DND-41 (cell line): Measurements from ENCODE around the gene HEPN1.

Experiments
- ATAC-seq: fragments of 200-7000 bp; cut with Tn5 transposase; 3 replicates; pipeline ENCODE4 v1.9.1; 2021; ENCODE audit warnings: low read depth; ENCODE audit not compliant: insufficient read depth
- DNase-seq: peaks from one replicate; pipeline ENCODE4 v3.0.0-alpha.2; 2020
- H2AFZ ChIP-seq: 2 replicates; pipeline ENCODE4 v1.6.0; 2012; ENCODE audit warnings: low read depth, low read length
- H3K27ac ChIP-seq: 2 replicates; pipeline ENCODE4 v1.5.1; 2012; ENCODE audit warnings: low read length, inconsistent platforms
- H3K27me3 ChIP-seq: fragments of 200-600 bp; sonication (generic); 2 replicates; pipeline ENCODE4 v1.6.0; 2012; ENCODE audit warnings: low read length, mild to moderate bottlenecking, inconsistent platforms; ENCODE audit not compliant: insufficient read depth, poor library complexity
- H3K36me3 ChIP-seq: 2 replicates; pipeline ENCODE4 v1.5.1; 2012; ENCODE audit warnings: low read length, inconsistent platforms; ENCODE audit not compliant: insufficient read depth
- H3K4me1 ChIP-seq: 2 replicates; pipeline ENCODE4 v1.5.1; 2012; ENCODE audit warnings: mild to moderate bottlenecking, low read length; ENCODE audit not compliant: insufficient read depth
- H3K4me2 ChIP-seq: 2 replicates; pipeline ENCODE4 v1.6.0; 2012; ENCODE audit warnings: mild to moderate bottlenecking, moderate library complexity, low read length, inconsistent platforms; ENCODE audit not compliant: insufficient read depth
- H3K4me3 ChIP-seq, 2 experiments: fragments of 200-600 bp in 1 of 2; shearing (Covaris generic) in 1 of 2; 2 replicates each; pipeline ENCODE4 v1.5.1; 2012 to 2016; ENCODE audit warnings: inconsistent platforms in 2 of 2, low read length in 2 of 2, mild to moderate bottlenecking in 2 of 2, low read depth in 1 of 2, moderate library complexity in 1 of 2
- H3K79me2 ChIP-seq: 2 replicates; pipeline ENCODE4 v1.6.0; 2012; ENCODE audit warnings: low read length, inconsistent platforms; ENCODE audit not compliant: insufficient read depth
- H3K9ac ChIP-seq: 2 replicates; pipeline ENCODE4 v1.6.0; 2012; ENCODE audit warnings: low read depth, mild to moderate bottlenecking, inconsistent platforms, low read length, moderate library complexity
- H3K9me3 ChIP-seq: 2 replicates; pipeline ENCODE4 v1.5.1; 2012; ENCODE audit warnings: low read length, moderate library complexity, mild to moderate bottlenecking, inconsistent platforms; ENCODE audit not compliant: insufficient read depth, severe bottlenecking
- H4K20me1 ChIP-seq: 2 replicates; pipeline ENCODE4 v1.6.0; 2012; ENCODE audit warnings: low read length; ENCODE audit not compliant: insufficient read depth
- CTCF ChIP-seq: IDR thresholded peaks from 2 replicates; pipeline ENCODE4 v1.5.1; 2012; ENCODE audit warnings: borderline replicate concordance, low read length, moderate library complexity, mild to moderate bottlenecking; ENCODE audit not compliant: poor library complexity, severe bottlenecking; ENCODE audit errors: extremely low read depth
- EZH2 ChIP-seq: IDR thresholded peaks from 3 replicates; pipeline ENCODE4 v1.6.1; 2012; ENCODE audit warnings: borderline replicate concordance, low read depth, mild to moderate bottlenecking, moderate library complexity, low read length, inconsistent platforms; ENCODE audit not compliant: severe bottlenecking

Gene HEPN1

GRCh38 chr11:124887667-124888013 lies 31.4 kb upstream of the HEPN1 start:
- TF ChIP-seq EZH2 (no peak), CTCF (no peak)
- H2AFZ ChIP-seq = no peak overlapping the region
- H3K27ac ChIP-seq = no peak overlapping the region
- no peak overlapping the region for H3K4me3 ChIP-seq
- H4K20me1 ChIP-seq = no peaks in the 10 kb centered on the region
- no peaks in the 10 kb centered on the region for H3K79me2 ChIP-seq
- no peaks in the 10 kb centered on the region for H3K36me3 ChIP-seq
- no peak overlapping the region for H3K9ac ChIP-seq
- ATAC-seq = no peak
- no peak overlapping the region for H3K4me2 ChIP-seq
- peaks cover 7% of the 10 kb centered on the region for H3K27me3 ChIP-seq
- no peaks in the 10 kb centered on the region for H3K9me3 ChIP-seq
- no peaks in the 10 kb centered on the region for H3K4me1 ChIP-seq
- DNase-seq = no peak

- Histone ChIP-seq H3K9me3 (no peaks in the 10 kb centered on the region), H3K36me3 (no peaks in the 10 kb centered on the region), H3K79me2 (no peaks in the 10 kb centered on the region), H3K27ac (no peak overlapping the region), H4K20me1 (no peaks in the 10 kb centered on the region), H3K27me3 (peaks cover 14% of the 10 kb centered on the region), H2AFZ (no peak overlapping the region), H3K9ac (no peak overlapping the region), H3K4me1 (no peaks in the 10 kb centered on the region), H3K4me3 (no peak overlapping the region), H3K4me2 (no peak overlapping the region)
- ATAC-seq = no peak
- TF ChIP-seq EZH2 (no peak), CTCF (no peak)
- no peak for DNase-seq
Measured at GRCh38 chr11:124889191-124890091, 29.6 kb upstream of the HEPN1 start.

GRCh38 chr11:124890151-124890550 lies 28.9 kb upstream of the HEPN1 start:
- Histone ChIP-seq H2AFZ (no peak overlapping the region), H3K27ac (no peak overlapping the region), H3K36me3 (no peaks in the 10 kb centered on the region), H3K9me3 (no peaks in the 10 kb centered on the region), H3K79me2 (no peaks in the 10 kb centered on the region), H3K4me3 (no peak overlapping the region), H3K27me3 (peaks cover 10% of the 10 kb centered on the region), H3K4me1 (no peaks in the 10 kb centered on the region), H4K20me1 (no peaks in the 10 kb centered on the region), H3K9ac (no peak overlapping the region), H3K4me2 (no peak overlapping the region)
- ATAC-seq (no peak), DNase-seq (no peak)
- no peak for TF ChIP-seq CTCF
- TF ChIP-seq EZH2 = no peak
